Vagina (tissue), 2 donors: ENCODE data around the gene TSPYL6.

Source experiments
- POLR2AphosphoS5 ChIP-seq, 2 donors: sonication (generic); formaldehyde crosslinking; IDR thresholded peaks; one replicate each; pipeline ENCODE4 v1.9.0; 2017; ENCODE audit warnings: antibody characterized with exemption in 2 of 2, mild to moderate bottlenecking in 2 of 2, low read depth in 1 of 2; ENCODE audit not compliant: insufficient read depth in 1 of 2
- TF ChIP-seq, protein P1 (sequence below), 3 experiments: fragments of 450-650 bp in 2 of 3; fragments of 200-600 bp in 1 of 3; sonication (generic) in 1 of 3; IDR thresholded peaks; one replicate each; pipeline ENCODE4 v1.5.1; 2017 to 2019; ENCODE audit warnings: antibody characterized with exemption in 3 of 3, mild to moderate bottlenecking in 2 of 3, moderate library complexity in 2 of 3

GRCh38 chr2:54271843-54272627 lies 16.0 kb upstream of the TSPYL6 start:
- no peak for TF ChIP-seq POLR2AphosphoS5 (IDR thresholded peaks at IDR 0.05; ENCODE audit: insufficient read depth in 1 of 2, low read depth in 1 of 2)
- TF ChIP-seq, protein P1, sequence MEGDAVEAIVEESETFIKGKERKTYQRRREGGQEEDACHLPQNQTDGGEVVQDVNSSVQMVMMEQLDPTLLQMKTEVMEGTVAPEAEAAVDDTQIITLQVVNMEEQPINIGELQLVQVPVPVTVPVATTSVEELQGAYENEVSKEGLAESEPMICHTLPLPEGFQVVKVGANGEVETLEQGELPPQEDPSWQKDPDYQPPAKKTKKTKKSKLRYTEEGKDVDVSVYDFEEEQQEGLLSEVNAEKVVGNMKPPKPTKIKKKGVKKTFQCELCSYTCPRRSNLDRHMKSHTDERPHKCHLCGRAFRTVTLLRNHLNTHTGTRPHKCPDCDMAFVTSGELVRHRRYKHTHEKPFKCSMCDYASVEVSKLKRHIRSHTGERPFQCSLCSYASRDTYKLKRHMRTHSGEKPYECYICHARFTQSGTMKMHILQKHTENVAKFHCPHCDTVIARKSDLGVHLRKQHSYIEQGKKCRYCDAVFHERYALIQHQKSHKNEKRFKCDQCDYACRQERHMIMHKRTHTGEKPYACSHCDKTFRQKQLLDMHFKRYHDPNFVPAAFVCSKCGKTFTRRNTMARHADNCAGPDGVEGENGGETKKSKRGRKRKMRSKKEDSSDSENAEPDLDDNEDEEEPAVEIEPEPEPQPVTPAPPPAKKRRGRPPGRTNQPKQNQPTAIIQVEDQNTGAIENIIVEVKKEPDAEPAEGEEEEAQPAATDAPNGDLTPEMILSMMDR (IDR thresholded peaks at IDR 0.05): no peak
